ENCODE measurements around the gene TACSTD2.

DNA sequence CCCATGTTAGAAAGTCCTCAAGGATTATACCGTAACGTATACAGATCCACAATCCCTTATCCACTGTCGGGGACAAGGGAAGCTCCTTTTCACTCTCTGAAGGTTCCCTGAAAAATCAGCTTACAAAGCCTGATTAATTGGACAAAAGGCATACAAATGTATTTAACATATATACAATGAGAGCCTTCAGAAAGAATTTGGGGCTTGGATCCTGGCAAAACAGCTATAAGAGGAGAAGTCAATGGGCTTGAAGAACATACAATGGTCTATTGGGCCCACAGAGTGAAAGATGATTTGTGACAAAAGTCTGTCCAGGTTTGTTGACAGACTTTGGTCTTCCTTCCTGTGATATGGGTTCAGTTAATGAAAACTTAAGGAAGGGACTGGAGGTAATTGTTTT lies 10.7 kb downstream of the TACSTD2 start:
- TF ChIP-seq CTCF (conservative IDR thresholded peaks at IDR 0.05; ENCODE audit: low read depth, low read length) (no peak), EZH2 (IDR thresholded peaks at IDR 0.05; ENCODE audit: borderline replicate concordance, low read depth, low read length, poor library complexity, severe bottlenecking) (no peak)
